Natural killer cell (primary cell): Measurements from ENCODE around the gene DISP2. TPM values are rescaled to one million over a fixed set of nuclear protein-coding genes. Genes with fewer than 3 reads are reported as not detected.

Experiments used
- ATAC-seq, 3 donors: fragments of 150-1000 bp in 2 of 3; fragments of 200-7000 bp in 1 of 3; cut with Tn5 transposase; 1 replicate in 1 of 3; 2 replicates in 2 of 3; pipeline ENCODE4 v1.10.0; 2021; ENCODE audit warnings: mild to moderate bottlenecking in 2 of 3, moderate library complexity in 2 of 3
- DNase-seq, 2 donors: peaks; one replicate each; pipeline versions ENCODE4 v3.0.0 to v3.0.0-alpha.2; 2013 to 2021; ENCODE audit warnings: mixed read lengths in 1 of 2
- H3K27ac ChIP-seq: one replicate; pipeline ENCODE4 v1.5.1; 2013; ENCODE audit warnings: mild to moderate bottlenecking, low read length
- H3K27me3 ChIP-seq: one replicate; pipeline ENCODE4 v1.6.1; 2013; ENCODE audit warnings: low read length; ENCODE audit not compliant: control insufficient read depth, insufficient read depth
- H3K36me3 ChIP-seq: one replicate; pipeline ENCODE4 v1.6.1; 2013; ENCODE audit warnings: low read length; ENCODE audit not compliant: control insufficient read depth, insufficient read depth
- H3K4me1 ChIP-seq: one replicate; pipeline ENCODE4 v1.6.1; 2013; ENCODE audit warnings: low read length; ENCODE audit not compliant: control insufficient read depth, insufficient read depth
- H3K4me3 ChIP-seq: one replicate; pipeline ENCODE4 v1.5.1; 2013; ENCODE audit warnings: low read length
- H3K9me3 ChIP-seq: one replicate; pipeline ENCODE4 v1.6.1; 2013; ENCODE audit warnings: low read length; ENCODE audit not compliant: control insufficient read depth, insufficient read depth
- H3K27ac Mint-ChIP-seq, 2 donors: one replicate each; pipeline ENCODE4 v1.8.0; 2022; ENCODE audit warnings: mild to moderate bottlenecking in 2 of 2, mixed read lengths in 2 of 2, moderate library complexity in 1 of 2
- H3K27me3 Mint-ChIP-seq, 2 donors: one replicate each; pipeline ENCODE4 v1.8.0; 2022; ENCODE audit warnings: low read depth in 2 of 2, mixed read lengths in 2 of 2
- H3K36me3 Mint-ChIP-seq: one replicate; pipeline ENCODE4 v1.8.0; 2022; ENCODE audit warnings: mixed read lengths
- H3K4me1 Mint-ChIP-seq, 2 donors: one replicate each; pipeline ENCODE4 v1.8.0; 2022; ENCODE audit warnings: mixed read lengths in 2 of 2
- H3K4me3 Mint-ChIP-seq: one replicate; pipeline ENCODE4 v1.8.0; 2022; ENCODE audit warnings: mild to moderate bottlenecking, moderate library complexity, mixed read lengths
- H3K9me3 Mint-ChIP-seq, 2 donors: one replicate each; pipeline ENCODE4 v1.8.0; 2022; ENCODE audit warnings: mixed read lengths in 2 of 2
- WGBS: methylation state at CpG from one replicate; pipeline ENCODE4 v1.1.7; 2013; ENCODE audit warnings: missing lambda C conversion rate; ENCODE audit not compliant: insufficient coverage; 5-methylcytosine and 5-hydroxymethylcytosine counted together
- intact Hi-C: fragments of 100-400 bp; cut with micrococcal nuclease; formaldehyde crosslinking; loops from one replicate; pipeline ENCODE4 v1.14.2; 2022
- total RNA-seq, 4 donors: library from RNA; stranded (reverse); fragments of 120-200 nt in 1 of 4; gene quantifications; one replicate each; pipeline versions ENCODE4 v1.2.3 to v1.2.4, GENCODE V29; 2013 to 2022
- TF ChIP-seq, protein P1 (sequence below): fragments of 200-600 bp; IDR thresholded peaks from one replicate; pipeline ENCODE4 v1.8.0; 2022; ENCODE audit warnings: antibody characterized with exemption

Gene DISP2
- total RNA-seq, 3 donors from 2014 or later (not counting 1 experiment from before 2014, with no cell fraction given), result 0.20 to 1.0 (median 0.26) TPM

DNA sequence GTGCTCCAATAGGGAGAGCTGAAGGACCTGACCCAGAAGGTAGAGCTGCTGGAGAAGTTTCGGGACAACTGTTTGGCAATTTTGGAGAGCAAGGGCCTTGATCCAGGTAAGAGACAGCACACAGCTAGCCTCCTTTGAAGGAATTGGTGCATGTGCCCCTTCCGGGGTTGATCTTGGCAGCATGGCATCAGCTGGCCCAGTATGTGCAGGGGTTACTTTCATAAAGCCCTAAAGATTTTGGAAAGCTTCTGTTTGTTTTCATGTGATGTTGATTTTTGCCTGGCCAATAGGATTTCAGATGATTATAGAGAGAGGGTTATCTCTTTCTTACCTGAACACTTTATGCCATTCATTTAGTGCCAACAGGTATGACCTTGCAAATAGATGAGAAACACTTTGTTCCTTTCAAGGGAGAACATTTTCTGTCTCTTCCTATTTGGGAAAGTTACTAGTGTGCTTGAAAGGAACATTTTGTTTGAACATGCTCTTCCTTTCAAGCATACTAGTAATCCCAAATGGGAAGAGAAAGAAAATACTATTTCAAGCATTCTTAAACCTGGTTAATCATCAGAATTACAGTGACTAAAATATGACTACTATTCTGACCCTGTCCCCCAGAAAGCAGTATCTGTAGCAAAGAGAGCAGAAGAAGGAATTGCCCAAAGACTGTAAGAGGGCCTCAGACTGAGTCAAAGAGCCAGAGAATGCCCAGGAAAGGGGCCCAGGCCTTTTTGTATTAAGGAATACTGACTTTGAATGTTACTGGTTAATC, 32.0 kb downstream of the DISP2 start:
- Histone ChIP-seq H3K4me1 (peaks cover 7% of the 10 kb centered on the region), H3K9me3 (no peaks in the 10 kb centered on the region), H3K36me3 (peaks cover 50% of the 10 kb centered on the region), H3K27ac (no peak overlapping the region), H3K4me3 (no peak overlapping the region), H3K27me3 (no peaks in the 10 kb centered on the region)
- 95% methylated on average over 2 of the region's 2 CpGs for WGBS
- Mint-ChIP-seq H3K27me3 (no peaks in the 10 kb centered on the region), H3K4me1 (no peaks in the 10 kb centered on the region), H3K4me3 (no peak overlapping the region), H3K27ac (no peak overlapping the region), H3K9me3 (no peaks in the 10 kb centered on the region), H3K36me3 (no peaks in the 10 kb centered on the region)
- DNase-seq (no peak), ATAC-seq (no peak)
- TF ChIP-seq, protein P1, sequence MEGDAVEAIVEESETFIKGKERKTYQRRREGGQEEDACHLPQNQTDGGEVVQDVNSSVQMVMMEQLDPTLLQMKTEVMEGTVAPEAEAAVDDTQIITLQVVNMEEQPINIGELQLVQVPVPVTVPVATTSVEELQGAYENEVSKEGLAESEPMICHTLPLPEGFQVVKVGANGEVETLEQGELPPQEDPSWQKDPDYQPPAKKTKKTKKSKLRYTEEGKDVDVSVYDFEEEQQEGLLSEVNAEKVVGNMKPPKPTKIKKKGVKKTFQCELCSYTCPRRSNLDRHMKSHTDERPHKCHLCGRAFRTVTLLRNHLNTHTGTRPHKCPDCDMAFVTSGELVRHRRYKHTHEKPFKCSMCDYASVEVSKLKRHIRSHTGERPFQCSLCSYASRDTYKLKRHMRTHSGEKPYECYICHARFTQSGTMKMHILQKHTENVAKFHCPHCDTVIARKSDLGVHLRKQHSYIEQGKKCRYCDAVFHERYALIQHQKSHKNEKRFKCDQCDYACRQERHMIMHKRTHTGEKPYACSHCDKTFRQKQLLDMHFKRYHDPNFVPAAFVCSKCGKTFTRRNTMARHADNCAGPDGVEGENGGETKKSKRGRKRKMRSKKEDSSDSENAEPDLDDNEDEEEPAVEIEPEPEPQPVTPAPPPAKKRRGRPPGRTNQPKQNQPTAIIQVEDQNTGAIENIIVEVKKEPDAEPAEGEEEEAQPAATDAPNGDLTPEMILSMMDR, result no peak
- intact Hi-C loops, result no loop called here

DNA sequence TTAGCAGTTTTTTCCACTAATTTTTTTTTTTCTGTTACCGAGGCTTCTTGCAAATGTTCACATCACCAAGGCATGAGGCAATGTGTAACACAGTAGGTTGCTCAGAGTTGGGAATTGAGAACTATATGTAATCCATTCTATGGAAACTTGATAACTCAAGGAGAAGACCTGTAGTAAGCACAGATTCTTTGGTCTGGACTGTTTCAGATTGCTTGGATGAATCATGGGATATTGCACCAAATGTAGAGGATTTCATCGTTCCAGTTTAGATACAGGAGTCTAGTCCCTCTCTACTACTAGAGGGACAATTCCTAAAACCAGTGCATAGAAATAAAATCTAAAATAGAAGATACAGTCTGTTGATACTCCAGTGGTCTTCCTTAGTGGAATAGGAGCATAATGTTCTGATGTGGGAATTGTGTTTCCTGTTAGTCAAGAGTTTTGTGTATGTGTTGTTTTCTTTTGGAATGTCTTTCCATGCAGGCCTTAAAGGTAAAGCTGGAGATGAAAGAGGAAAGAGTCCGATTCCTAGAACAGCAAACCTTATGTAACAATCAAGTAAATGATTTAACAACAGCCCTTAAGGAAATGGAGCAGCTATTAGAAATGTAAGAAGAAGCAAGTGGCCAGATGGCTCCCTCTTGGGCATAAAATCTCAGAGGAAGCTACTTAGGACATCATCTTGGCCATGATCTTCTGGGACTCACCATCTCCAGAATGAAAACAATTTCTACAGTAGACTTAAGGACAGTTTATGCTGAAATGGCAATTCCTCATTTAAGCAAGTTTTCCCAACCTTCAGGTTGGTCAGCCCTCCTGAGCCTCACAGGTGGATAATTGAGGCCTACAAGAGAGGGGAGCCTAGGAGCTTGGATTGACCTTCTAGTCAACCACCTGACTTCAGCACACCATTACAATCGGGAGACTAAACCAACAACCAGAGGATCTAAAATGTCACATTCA, 35.2 kb downstream of the DISP2 start:
- Mint-ChIP-seq H3K9me3 (no peaks in the 10 kb centered on the region), H3K4me1 (peaks cover 4 to 6% of the 10 kb centered on the region in 2 donors), H3K36me3 (no peaks in the 10 kb centered on the region), H3K27me3 (no peaks in the 10 kb centered on the region), H3K27ac (no peak overlapping the region), H3K4me3 (no peak overlapping the region)
- H3K36me3 ChIP-seq, result peaks cover 36% of the 10 kb centered on the region
- intact Hi-C loops, result no loop called here
- H3K27me3 ChIP-seq, result no peaks in the 10 kb centered on the region
- no peak for DNase-seq
- peaks cover 13% of the 10 kb centered on the region for H3K4me1 ChIP-seq
- TF ChIP-seq, protein P1, result no peak
- H3K9me3 ChIP-seq, result no peaks in the 10 kb centered on the region
- H3K27ac ChIP-seq, result no peak overlapping the region
- no peak for ATAC-seq
- 100% methylated on average over 2 of the region's 4 CpGs for WGBS
- H3K4me3 ChIP-seq, result no peak overlapping the region

DNA sequence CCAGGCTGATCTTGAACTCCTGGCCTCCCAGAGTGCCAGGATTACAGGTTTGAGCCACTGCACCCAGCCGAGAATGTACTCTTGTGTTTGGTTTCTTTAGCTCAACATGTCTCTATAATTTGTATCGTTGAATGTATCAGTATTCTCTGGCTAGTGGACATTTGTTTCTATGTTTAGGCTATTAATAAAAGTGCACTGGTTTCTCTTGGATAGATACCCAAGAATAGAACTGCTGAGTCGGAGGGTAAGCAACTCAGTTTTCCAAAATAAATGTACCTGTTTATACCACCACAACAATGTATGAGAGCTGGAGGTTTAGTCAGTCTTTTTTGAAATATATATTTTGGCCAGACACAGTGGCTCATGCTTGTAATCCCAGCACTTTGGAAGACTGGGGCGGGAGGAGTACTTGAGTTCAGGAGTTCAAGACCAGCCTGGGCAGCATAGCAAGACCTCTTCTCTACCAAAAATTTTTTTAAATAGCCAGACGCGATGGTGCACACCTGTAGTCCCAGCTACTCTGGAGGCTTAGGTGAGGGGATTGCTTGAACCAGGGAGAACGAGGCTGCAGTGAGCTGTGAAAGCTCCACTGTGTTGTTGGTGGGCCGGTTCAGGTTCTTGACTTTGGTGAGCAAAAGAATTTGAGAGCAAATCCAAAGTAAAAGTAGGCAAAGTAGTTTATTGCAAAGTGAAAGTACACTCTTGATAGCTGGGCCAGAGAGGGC, 39.8 kb downstream of the DISP2 start:
- Mint-ChIP-seq H3K27me3 (no peaks in the 10 kb centered on the region), H3K9me3 (no peaks in the 10 kb centered on the region), H3K27ac (peak overlapping the region; percentile 16 to 43), H3K4me3 (no peak overlapping the region), H3K36me3 (no peaks in the 10 kb centered on the region), H3K4me1 (peaks cover 13 to 15% of the 10 kb centered on the region in 2 donors)
- H3K27ac ChIP-seq, result peak overlapping the region; percentile 26
- peaks cover 12% of the 10 kb centered on the region for H3K4me1 ChIP-seq
- intact Hi-C loops, result no loop called here
- no peak overlapping the region for H3K4me3 ChIP-seq
- no peaks in the 10 kb centered on the region for H3K27me3 ChIP-seq
- DNase-seq (no peak), ATAC-seq (no peak)
- TF ChIP-seq, protein P1, result no peak
- peaks cover 11% of the 10 kb centered on the region for H3K36me3 ChIP-seq
- WGBS, result 79% methylated on average over 7 of the region's 8 CpGs
- H3K9me3 ChIP-seq, result no peaks in the 10 kb centered on the region
